OCI-LY7 (cell line): ENCODE measurements around the gene AFDN.

ENCODE experiments used
- EZH2phosphoT487 ChIP-seq: fragments of 200-600 bp; sonication (generic); IDR thresholded peaks from 2 replicates; pipeline ENCODE4 v1.6.1; 2018; ENCODE audit warnings: low read depth, borderline replicate concordance, mild to moderate bottlenecking, mixed run types, antibody characterized with exemption, low read length, moderate library complexity, mixed read lengths
- TF ChIP-seq, protein P1 (sequence below): fragments of 200-600 bp; sonication (generic); conservative IDR thresholded peaks from 2 replicates; pipeline ENCODE4 v1.5.1; 2014; ENCODE audit warnings: mild to moderate bottlenecking, antibody characterized with exemption, low read length, moderate library complexity, mixed read lengths

DNA sequence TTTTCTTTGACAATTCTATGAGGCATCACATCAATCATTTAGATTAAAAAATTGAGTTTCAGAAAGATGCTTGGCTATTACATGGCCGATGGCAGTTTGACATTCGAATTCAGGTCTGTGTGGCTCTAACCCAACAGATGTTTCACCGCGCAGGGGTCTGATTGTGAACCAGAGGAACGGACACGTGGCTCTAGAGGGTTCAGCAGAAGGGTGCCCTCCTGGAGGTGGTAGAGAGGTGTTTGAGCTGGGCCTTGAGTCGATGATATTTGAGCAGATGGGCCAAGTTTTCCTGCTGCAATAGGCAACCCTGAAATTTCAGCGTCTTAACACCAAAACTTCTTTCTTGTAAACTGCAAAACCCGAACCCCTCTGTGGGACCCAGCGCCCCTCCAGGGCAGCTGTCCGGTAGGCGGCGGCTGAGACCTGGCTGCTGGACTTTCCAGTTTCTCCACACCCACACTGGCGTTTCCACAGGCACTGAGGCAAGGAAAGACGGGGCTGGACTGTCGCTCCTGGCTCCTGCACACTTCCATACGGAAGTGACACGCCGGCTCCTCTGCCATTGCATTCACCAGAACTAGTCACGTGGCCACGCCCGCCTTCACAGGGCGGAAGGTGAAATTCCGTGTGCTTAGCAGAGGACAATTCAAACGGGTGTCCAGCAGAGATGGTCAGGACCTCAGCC, 11.3 kb upstream of the AFDN start:
- TF ChIP-seq, protein P1, sequence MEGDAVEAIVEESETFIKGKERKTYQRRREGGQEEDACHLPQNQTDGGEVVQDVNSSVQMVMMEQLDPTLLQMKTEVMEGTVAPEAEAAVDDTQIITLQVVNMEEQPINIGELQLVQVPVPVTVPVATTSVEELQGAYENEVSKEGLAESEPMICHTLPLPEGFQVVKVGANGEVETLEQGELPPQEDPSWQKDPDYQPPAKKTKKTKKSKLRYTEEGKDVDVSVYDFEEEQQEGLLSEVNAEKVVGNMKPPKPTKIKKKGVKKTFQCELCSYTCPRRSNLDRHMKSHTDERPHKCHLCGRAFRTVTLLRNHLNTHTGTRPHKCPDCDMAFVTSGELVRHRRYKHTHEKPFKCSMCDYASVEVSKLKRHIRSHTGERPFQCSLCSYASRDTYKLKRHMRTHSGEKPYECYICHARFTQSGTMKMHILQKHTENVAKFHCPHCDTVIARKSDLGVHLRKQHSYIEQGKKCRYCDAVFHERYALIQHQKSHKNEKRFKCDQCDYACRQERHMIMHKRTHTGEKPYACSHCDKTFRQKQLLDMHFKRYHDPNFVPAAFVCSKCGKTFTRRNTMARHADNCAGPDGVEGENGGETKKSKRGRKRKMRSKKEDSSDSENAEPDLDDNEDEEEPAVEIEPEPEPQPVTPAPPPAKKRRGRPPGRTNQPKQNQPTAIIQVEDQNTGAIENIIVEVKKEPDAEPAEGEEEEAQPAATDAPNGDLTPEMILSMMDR, result no peak
- TF ChIP-seq EZH2phosphoT487, result no peak
